ENCODE data around the gene ADAMTSL4. TPM values are rescaled to one million over a fixed set of nuclear protein-coding genes. Genes with fewer than 3 reads are reported as not detected.
A peak's percentile ranks its signal among the peaks of the same experiment; 100 is the strongest.
"Not testable (repeated sequence)": the region's sequence is repeated elsewhere in the genome, so short reads cannot be mapped to it uniquely, and the experiment has no call there.

ADAMTSL4 gene
- total RNA-seq, 1 experiment from 2014 or later: 0.87 TPM

DNA sequence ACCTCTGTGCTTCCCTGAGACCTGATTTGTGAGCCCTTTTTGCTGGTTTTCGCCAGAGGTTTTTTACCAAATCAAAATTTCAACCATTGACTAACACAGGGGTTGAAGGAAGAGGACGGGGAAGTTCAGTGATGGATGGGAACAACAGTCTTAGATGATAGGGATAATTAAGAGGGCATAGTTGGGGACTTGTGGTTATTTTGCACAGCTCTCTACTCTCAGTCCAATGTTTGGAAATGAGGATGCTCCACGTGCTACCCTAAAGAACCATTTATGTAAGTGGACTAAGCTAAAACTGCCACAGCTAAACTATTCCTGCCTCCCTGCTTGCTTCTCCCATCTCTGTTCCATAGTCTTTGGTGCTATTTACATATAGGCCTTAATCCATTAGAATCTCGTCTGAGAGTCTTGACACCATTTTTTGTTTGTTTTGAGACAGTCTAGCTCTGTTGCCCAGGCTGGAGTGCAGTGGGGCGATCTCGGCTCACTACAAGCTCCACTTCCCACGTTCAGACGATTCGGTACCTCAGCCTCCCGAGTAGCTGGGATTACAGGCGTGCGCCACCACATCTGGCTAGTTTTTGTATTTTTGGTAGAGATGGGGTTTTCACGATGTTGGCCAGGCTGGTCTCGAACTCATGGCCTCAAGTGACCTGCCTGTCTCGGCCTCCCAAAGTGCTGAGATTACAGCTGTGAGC lies 30.9 kb downstream of the ADAMTSL4 start:
- DNase-seq: no peak
- peaks cover 8% of the 10 kb centered on the region for H3F3A ChIP-seq (ENCODE audit: low read length, unreplicated experiment)
- no peaks in the 10 kb centered on the region for H3K9me3 ChIP-seq (ENCODE audit: low read length)
- TF ChIP-seq EZH2phosphoT487 (IDR thresholded peaks at IDR 0.05; ENCODE audit: borderline replicate concordance, low read length): no peak
- TF ChIP-seq EZH2 (IDR thresholded peaks at IDR 0.05; ENCODE audit: low read length, unreplicated experiment): no peak
- TF ChIP-seq, protein P1, sequence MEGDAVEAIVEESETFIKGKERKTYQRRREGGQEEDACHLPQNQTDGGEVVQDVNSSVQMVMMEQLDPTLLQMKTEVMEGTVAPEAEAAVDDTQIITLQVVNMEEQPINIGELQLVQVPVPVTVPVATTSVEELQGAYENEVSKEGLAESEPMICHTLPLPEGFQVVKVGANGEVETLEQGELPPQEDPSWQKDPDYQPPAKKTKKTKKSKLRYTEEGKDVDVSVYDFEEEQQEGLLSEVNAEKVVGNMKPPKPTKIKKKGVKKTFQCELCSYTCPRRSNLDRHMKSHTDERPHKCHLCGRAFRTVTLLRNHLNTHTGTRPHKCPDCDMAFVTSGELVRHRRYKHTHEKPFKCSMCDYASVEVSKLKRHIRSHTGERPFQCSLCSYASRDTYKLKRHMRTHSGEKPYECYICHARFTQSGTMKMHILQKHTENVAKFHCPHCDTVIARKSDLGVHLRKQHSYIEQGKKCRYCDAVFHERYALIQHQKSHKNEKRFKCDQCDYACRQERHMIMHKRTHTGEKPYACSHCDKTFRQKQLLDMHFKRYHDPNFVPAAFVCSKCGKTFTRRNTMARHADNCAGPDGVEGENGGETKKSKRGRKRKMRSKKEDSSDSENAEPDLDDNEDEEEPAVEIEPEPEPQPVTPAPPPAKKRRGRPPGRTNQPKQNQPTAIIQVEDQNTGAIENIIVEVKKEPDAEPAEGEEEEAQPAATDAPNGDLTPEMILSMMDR (conservative IDR thresholded peaks at IDR 0.05; ENCODE audit: low read depth, low read length): no peak
- BruUV-seq (replicated peaks): TSS peak; percentile 69
- ChIA-PET POLR2A (ENCODE audit: unreplicated experiment) (interaction anchor here (0.6 to 2.6 kb wide), 18 partner anchors 12 to 346 kb away, joined by 3 to 31 read pairs (median 6); partner anchors contain the start of genes ECM1, ENSA, GOLPH3L and RPRD2), CTCF (interaction anchor here (1.0 to 1.6 kb wide), 3 partner anchors 18 to 49 kb away, joined by 3 to 5 read pairs (median 3); partner anchors contain the start of gene ENSA)
- peaks cover 42% of the 10 kb centered on the region for H4K20me1 ChIP-seq (ENCODE audit: low read length)
- H3K27me3 ChIP-seq (ENCODE audit: low read length): no peaks in the 10 kb centered on the region
- H3K4me2 ChIP-seq (ENCODE audit: low read length): peak overlapping the region; percentile 85
- H3K4me3 ChIP-seq (ENCODE audit: low read length): peak overlapping the region; percentile 93
- ATAC-seq: no peak
- H3K9ac ChIP-seq (ENCODE audit: low read length): peak overlapping the region; percentile 98
- H3K9me2 ChIP-seq (replicated peaks; ENCODE audit: low read length): no peaks in the 10 kb centered on the region
- H3K4me1 ChIP-seq (ENCODE audit: insufficient read depth, low read length): peaks cover 20% of the 10 kb centered on the region
- peak overlapping the region; percentile 74 for H3K27ac ChIP-seq (ENCODE audit: low read length)
- peak overlapping the region; percentile 68 for H2AFZ ChIP-seq (ENCODE audit: low read length)
- H3K79me2 ChIP-seq (ENCODE audit: low read length): peaks cover 53% of the 10 kb centered on the region
- intact Hi-C loops (cut with micrococcal nuclease): loop anchor here (1.0 to 5.0 kb wide), 5 partner anchors 19 to 232 kb away; no protein-coding TSS in a partner anchor
- H3K36me3 ChIP-seq (ENCODE audit: low read depth, low read length): peaks cover 39% of the 10 kb centered on the region

- POLR2A ChIA-PET (ENCODE audit: unreplicated experiment); H3F3A ChIP-seq (ENCODE audit: low read length, unreplicated experiment); H3K27ac ChIP-seq (ENCODE audit: low read length); BruUV-seq (replicated peaks); CTCF ChIA-PET; ATAC-seq; H3K4me3 ChIP-seq (ENCODE audit: low read length); H2AFZ ChIP-seq (ENCODE audit: low read length); H3K9me3 ChIP-seq (ENCODE audit: low read length); H3K4me2 ChIP-seq (ENCODE audit: low read length); H3K9me2 ChIP-seq (replicated peaks; ENCODE audit: low read length); H3K9ac ChIP-seq (ENCODE audit: low read length); H3K27me3 ChIP-seq (ENCODE audit: low read length); intact Hi-C loops (cut with micrococcal nuclease); DNase-seq: not testable (repeated sequence)
- Histone ChIP-seq H3K79me2 (ENCODE audit: low read length) (peaks cover 44% of the 10 kb centered on the region), H4K20me1 (ENCODE audit: low read length) (peaks cover 33% of the 10 kb centered on the region), H3K4me1 (ENCODE audit: insufficient read depth, low read length) (peaks cover 11% of the 10 kb centered on the region), H3K36me3 (ENCODE audit: low read depth, low read length) (peaks cover 31% of the 10 kb centered on the region)
These were observed 31.8 kb downstream of the ADAMTSL4 start for GRCh38 chr1:150580966-150581365.

GRCh38 chr1:150581437-150581836 lies 32.2 kb downstream of the ADAMTSL4 start:
- H3K9me2 ChIP-seq (replicated peaks; ENCODE audit: low read length); H3K9ac ChIP-seq (ENCODE audit: low read length); H3K4me2 ChIP-seq (ENCODE audit: low read length); BruUV-seq (replicated peaks); H2AFZ ChIP-seq (ENCODE audit: low read length); H3K4me3 ChIP-seq (ENCODE audit: low read length); H3K4me1 ChIP-seq (ENCODE audit: insufficient read depth, low read length); CTCF ChIA-PET; H3F3A ChIP-seq (ENCODE audit: low read length, unreplicated experiment); intact Hi-C loops (cut with micrococcal nuclease); H3K27me3 ChIP-seq (ENCODE audit: low read length); H3K27ac ChIP-seq (ENCODE audit: low read length); H3K9me3 ChIP-seq (ENCODE audit: low read length); ATAC-seq; DNase-seq; POLR2A ChIA-PET (ENCODE audit: unreplicated experiment): not testable (repeated sequence)
- Histone ChIP-seq H3K36me3 (ENCODE audit: low read depth, low read length) (peaks cover 26% of the 10 kb centered on the region), H4K20me1 (ENCODE audit: low read length) (peaks cover 28% of the 10 kb centered on the region), H3K79me2 (ENCODE audit: low read length) (peaks cover 39% of the 10 kb centered on the region)

DNA sequence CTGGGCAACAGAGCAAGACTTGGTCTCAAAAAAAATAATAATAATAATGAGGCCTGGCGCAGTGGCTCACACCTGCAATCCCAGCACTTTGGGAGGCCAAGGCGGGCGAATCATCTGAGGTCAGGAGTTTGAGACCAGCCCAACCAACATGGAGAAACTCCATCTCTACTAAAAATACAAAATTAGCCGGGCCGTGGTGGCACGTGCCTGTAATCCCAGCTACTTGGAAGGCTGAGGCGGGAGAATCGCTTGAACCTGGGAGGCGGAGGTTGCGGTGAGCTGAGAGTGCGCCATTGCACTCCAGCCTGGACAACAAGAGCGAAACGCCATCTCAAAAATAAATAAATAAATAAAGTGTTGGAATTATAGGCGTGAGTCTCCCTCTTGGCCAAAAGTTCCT lies 32.8 kb downstream of the ADAMTSL4 start:
- intact Hi-C loops (cut with micrococcal nuclease); POLR2A ChIA-PET (ENCODE audit: unreplicated experiment); CTCF ChIA-PET: not testable (repeated sequence)

More for the DNA sequence above, 32.8 kb downstream of the ADAMTSL4 start:
- not testable (repeated sequence) for H3K9ac ChIP-seq (ENCODE audit: low read length); H3F3A ChIP-seq (ENCODE audit: low read length, unreplicated experiment); H3K4me3 ChIP-seq (ENCODE audit: low read length); H3K4me1 ChIP-seq (ENCODE audit: insufficient read depth, low read length); H3K27ac ChIP-seq (ENCODE audit: low read length); H3K9me2 ChIP-seq (replicated peaks; ENCODE audit: low read length); H3K9me3 ChIP-seq (ENCODE audit: low read length); H2AFZ ChIP-seq (ENCODE audit: low read length); H3K4me2 ChIP-seq (ENCODE audit: low read length); BruUV-seq (replicated peaks); H3K27me3 ChIP-seq (ENCODE audit: low read length); ATAC-seq; DNase-seq
- Histone ChIP-seq H3K36me3 (ENCODE audit: low read depth, low read length) (peaks cover 21% of the 10 kb centered on the region), H3K79me2 (ENCODE audit: low read length) (peaks cover 34% of the 10 kb centered on the region), H4K20me1 (ENCODE audit: low read length) (peaks cover 23% of the 10 kb centered on the region)

All from PC-3 (cell line).